Measurements from ENCODE around the gene DNAJC21.

The DNAJC21 gene

DNA sequence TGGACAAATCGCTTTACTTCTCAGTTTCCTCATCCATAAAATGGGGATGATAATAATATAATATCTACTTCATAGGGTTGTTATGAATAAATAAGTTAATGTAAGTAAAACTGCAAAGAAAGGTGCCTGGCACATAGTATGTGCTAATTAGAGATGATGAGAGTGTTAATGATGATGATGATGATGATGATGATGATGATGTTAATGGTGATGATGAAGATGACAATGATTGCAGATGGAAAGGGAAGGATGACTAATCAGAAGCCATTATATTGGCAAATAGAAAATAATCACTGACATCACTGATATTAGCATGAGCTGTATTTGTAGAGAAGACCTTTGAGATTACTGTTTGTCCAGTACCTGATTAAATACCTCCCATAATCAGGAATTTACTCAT is 34.6 kb upstream of the DNAJC21 start:
- no peak overlapping the region for H3K4me3 ChIP-seq (ENCODE audit: control insufficient read depth, low read depth, low read length)
- no peak for DNase-seq (ENCODE audit: low read depth)
- TF ChIP-seq, protein P1, sequence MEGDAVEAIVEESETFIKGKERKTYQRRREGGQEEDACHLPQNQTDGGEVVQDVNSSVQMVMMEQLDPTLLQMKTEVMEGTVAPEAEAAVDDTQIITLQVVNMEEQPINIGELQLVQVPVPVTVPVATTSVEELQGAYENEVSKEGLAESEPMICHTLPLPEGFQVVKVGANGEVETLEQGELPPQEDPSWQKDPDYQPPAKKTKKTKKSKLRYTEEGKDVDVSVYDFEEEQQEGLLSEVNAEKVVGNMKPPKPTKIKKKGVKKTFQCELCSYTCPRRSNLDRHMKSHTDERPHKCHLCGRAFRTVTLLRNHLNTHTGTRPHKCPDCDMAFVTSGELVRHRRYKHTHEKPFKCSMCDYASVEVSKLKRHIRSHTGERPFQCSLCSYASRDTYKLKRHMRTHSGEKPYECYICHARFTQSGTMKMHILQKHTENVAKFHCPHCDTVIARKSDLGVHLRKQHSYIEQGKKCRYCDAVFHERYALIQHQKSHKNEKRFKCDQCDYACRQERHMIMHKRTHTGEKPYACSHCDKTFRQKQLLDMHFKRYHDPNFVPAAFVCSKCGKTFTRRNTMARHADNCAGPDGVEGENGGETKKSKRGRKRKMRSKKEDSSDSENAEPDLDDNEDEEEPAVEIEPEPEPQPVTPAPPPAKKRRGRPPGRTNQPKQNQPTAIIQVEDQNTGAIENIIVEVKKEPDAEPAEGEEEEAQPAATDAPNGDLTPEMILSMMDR (IDR thresholded peaks at IDR 0.05; ENCODE audit: control insufficient read depth, insufficient read depth, low read depth, low read length, missing control alignments): no peak

GRCh38 chr5:34895641-34896419 is 33.5 kb upstream of the DNAJC21 start:
- no peak overlapping the region for H3K4me3 ChIP-seq (ENCODE audit: control insufficient read depth, low read depth, low read length)
- DNase-seq (ENCODE audit: low read depth): no peak
- TF ChIP-seq, protein P1 (IDR thresholded peaks at IDR 0.05; ENCODE audit: control insufficient read depth, insufficient read depth, low read depth, low read length, missing control alignments): no peak

DNA sequence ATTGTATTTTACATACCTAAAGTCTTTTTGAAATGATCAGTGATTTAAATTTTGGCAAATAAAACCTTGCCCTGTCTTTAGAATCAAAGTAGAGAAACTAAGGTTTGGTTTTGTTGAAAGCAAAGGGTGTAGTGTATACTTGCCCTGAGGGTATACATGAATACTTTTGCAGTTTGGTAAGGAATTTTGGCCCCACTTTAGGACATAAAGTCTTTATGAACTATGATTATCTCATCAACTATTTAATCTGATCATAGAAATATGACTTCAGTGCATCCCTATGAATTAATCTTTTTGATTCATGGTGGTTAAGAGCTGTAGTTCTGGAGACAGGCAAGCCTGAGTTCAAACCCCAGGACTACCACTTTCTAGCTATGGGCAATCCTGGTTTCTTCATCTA is 31.7 kb upstream of the DNAJC21 start:
- H3K4me3 ChIP-seq (ENCODE audit: control insufficient read depth, low read depth, low read length): no peak overlapping the region
- TF ChIP-seq, protein P1 (IDR thresholded peaks at IDR 0.05; ENCODE audit: control insufficient read depth, insufficient read depth, low read depth, low read length, missing control alignments): no peak
- no peak for DNase-seq (ENCODE audit: low read depth)

DNA sequence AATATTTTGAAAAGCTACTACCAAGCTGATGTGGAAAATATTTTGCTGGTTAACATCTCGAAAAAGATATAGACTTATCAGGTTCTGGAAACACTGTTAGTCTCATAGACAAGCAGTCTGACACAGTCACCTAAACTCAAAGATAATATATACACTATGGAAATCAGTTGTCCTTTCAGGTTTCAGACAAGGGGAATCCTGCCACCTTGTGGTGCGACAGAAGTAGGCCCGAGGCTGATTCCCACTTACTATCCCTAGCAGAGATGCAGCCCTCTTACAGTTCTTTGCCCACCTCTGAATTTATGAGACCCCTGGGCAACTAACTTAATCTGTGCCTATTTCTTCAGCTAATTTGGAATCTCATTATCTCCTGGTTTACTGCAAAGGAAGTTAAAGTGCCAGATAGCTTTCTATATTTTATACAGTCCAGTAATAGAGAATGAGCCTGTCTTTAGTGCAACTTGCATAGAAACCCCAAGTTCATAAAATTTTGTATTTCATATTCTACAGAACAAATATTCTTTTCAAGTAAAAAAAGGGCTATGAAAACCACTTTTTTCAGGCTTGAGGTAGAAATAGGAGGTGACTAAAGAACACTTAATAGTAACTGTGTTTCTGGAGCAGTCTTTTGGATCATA is 31.0 kb upstream of the DNAJC21 start:
- no peak overlapping the region for H3K4me3 ChIP-seq (ENCODE audit: control insufficient read depth, low read depth, low read length)
- TF ChIP-seq, protein P1 (IDR thresholded peaks at IDR 0.05; ENCODE audit: control insufficient read depth, insufficient read depth, low read depth, low read length, missing control alignments): peak; percentile 89
- DNase-seq (ENCODE audit: low read depth): peak; percentile 40

- no peak overlapping the region for H3K4me3 ChIP-seq (ENCODE audit: control insufficient read depth, low read depth, low read length)
- no peak for DNase-seq (ENCODE audit: low read depth)
- TF ChIP-seq, protein P1 (IDR thresholded peaks at IDR 0.05; ENCODE audit: control insufficient read depth, insufficient read depth, low read depth, low read length, missing control alignments): no peak
Observed at GRCh38 chr5:34899066-34899465, 30.3 kb upstream of the DNAJC21 start.

DNA sequence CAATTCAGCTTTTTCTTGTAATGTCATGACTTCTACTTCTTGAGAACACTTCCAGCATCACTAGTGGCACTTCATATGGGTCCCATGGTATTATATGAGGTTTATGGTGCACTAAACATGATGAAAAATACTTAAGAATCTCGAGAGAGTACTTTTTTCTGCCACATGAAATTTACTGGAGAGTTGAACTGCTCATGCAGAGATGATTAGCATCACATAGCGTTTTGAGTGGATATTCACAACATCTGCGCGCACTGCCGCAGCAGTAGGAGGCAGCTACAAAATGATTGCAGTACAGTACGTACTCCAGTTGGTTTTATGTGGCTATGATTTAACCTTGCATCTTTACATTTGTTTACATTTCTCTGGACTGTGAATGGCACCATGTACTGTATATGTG is 28.7 kb upstream of the DNAJC21 start:
- no peak for DNase-seq (ENCODE audit: low read depth)
- H3K4me3 ChIP-seq (ENCODE audit: control insufficient read depth, low read depth, low read length): no peak overlapping the region
- TF ChIP-seq, protein P1 (IDR thresholded peaks at IDR 0.05; ENCODE audit: control insufficient read depth, insufficient read depth, low read depth, low read length, missing control alignments): no peak
